Eye (tissue), 1 donor: Measurements from ENCODE around the gene JAM2.
A peak's percentile ranks its signal among the peaks of the same experiment; 100 is the strongest.

Experiments used
- DNase-seq: peaks from one replicate; pipeline ENCODE4 v3.0.0-alpha.2; 2015

JAM2 gene

GRCh38 chr21:25722631-25723030 is 83.6 kb downstream of the JAM2 start:
- no peak for DNase-seq

- DNase-seq: no peak
These were observed 93.2 kb downstream of the JAM2 start for GRCh38 chr21:25732091-25732760.

GRCh38 chr21:25733859-25734653 is 95.0 kb downstream of the JAM2 start:
- peak; percentile 60 for DNase-seq

- no peak for DNase-seq
These were observed 95.5 kb downstream of the JAM2 start for GRCh38 chr21:25734654-25734903.

- peak; percentile 99 for DNase-seq
These were observed 96.0 kb downstream of the JAM2 start, which contains the start of the genes ATP5PF and GABPA for GRCh38 chr21:25734904-25735645. ATP5PF (minus strand) TSS chr21:25734904; CDS start chr21:25729794, 5,110 bp downstream. GABPA (plus strand) TSS chr21:25734972; CDS start chr21:25741599, 6,627 bp downstream.

- peak; percentile 88 for DNase-seq
These were observed 96.9 kb downstream of the JAM2 start for GRCh38 chr21:25735646-25736597.

GRCh38 chr21:25737421-25737820 is 98.4 kb downstream of the JAM2 start:
- no peak for DNase-seq

- no peak for DNase-seq
These were observed 103.8 kb downstream of the JAM2 start for GRCh38 chr21:25742900-25743299.

GRCh38 chr21:25744854-25745253 is 105.8 kb downstream of the JAM2 start:
- DNase-seq: no peak

- DNase-seq: no peak
These were observed 111.0 kb downstream of the JAM2 start for GRCh38 chr21:25750085-25750484.

GRCh38 chr21:25752416-25752815 is 113.4 kb downstream of the JAM2 start:
- no peak for DNase-seq

- DNase-seq: no peak
These were observed 117.3 kb downstream of the JAM2 start for GRCh38 chr21:25756190-25756932.

GRCh38 chr21:25757531-25757930 is 118.5 kb downstream of the JAM2 start:
- DNase-seq: peak; percentile 30

- DNase-seq: no peak
These were observed 120.5 kb downstream of the JAM2 start for GRCh38 chr21:25759573-25759972.

- no peak for DNase-seq
These were observed 121.0 kb downstream of the JAM2 start for GRCh38 chr21:25760061-25760460.

GRCh38 chr21:25760677-25761076 is 121.6 kb downstream of the JAM2 start:
- no peak for DNase-seq

- no peak for DNase-seq
These were observed 125.0 kb downstream of the JAM2 start for GRCh38 chr21:25764065-25764464.
